ENCODE measurements around the gene CATSPERZ. TPM values are rescaled to one million over a fixed set of nuclear protein-coding genes. Genes with fewer than 3 reads are reported as not detected.
A peak's percentile ranks its signal among the peaks of the same experiment; 100 is the strongest.

Gene CATSPERZ
- total RNA-seq, 1 donor: not detected

- Histone ChIP-seq H3K4me1 (ENCODE audit: insufficient read depth, low read length) (peaks cover 3% of the 10 kb centered on the region), H4K20me1 (ENCODE audit: insufficient read depth, low read length) (no peaks in the 10 kb centered on the region), H3K79me2 (ENCODE audit: insufficient read depth, low read length) (no peaks in the 10 kb centered on the region), H3K4me3 (ENCODE audit: insufficient read depth, low read length) (no peak overlapping the region), H2AFZ (ENCODE audit: low read length) (no peak overlapping the region), H3K36me3 (ENCODE audit: insufficient read depth, low read length) (no peaks in the 10 kb centered on the region), H3K9me3 (ENCODE audit: low read depth, low read length) (no peaks in the 10 kb centered on the region), H3K27ac (ENCODE audit: low read depth, low read length) (no peak overlapping the region), H3K4me2 (ENCODE audit: insufficient read depth, low read length) (no peak overlapping the region), H3K27me3 (ENCODE audit: insufficient read depth, low read length) (no peaks in the 10 kb centered on the region)
- DNase-seq (ENCODE audit: insufficient read length, low spot score, missing footprints): no peak
- no peak for TF ChIP-seq CTCF (IDR thresholded peaks at IDR 0.05; ENCODE audit: extremely low read depth, low read depth, low read length)
Observed at GRCh38 chr11:64344787-64345186, 44.6 kb downstream of the CATSPERZ start.

DNA sequence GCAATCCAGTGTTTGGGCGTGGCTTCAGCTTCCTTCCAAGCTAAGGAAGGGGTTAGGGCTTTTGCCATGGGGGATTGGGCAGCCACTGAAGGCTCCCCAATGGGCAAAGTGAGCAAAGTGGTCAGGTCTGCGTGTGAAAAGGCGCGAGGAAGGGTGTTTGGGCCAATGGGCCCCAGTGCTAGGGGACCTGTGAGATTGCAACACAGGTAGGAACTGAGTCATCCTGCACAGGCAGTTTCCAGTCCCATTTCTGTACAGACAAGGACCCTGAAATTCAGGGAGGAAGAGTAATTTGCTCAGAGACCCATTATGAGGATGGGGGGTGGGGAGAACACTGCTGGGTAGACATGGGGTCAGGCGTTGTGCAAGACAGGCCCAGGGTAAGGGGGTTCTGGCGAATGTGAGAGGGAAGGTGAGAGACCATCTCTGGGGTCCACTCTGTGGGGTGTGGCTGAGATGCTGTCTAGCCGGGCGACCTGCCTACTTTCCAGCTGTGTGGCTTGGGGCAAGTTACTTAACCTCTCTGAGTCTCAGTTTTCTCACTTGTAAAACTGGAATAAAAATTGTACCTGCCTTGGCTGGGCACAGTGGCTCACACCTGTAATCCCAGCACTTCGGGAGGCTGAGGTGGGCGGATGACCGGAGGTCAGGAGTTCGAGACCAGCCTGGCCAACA, 47.2 kb downstream of the CATSPERZ start:
- Histone ChIP-seq H3K27me3 (ENCODE audit: insufficient read depth, low read length) (no peaks in the 10 kb centered on the region), H3K9me3 (ENCODE audit: low read depth, low read length) (no peaks in the 10 kb centered on the region), H3K4me3 (ENCODE audit: insufficient read depth, low read length) (no peak overlapping the region), H2AFZ (ENCODE audit: low read length) (no peak overlapping the region), H3K79me2 (ENCODE audit: insufficient read depth, low read length) (no peaks in the 10 kb centered on the region), H3K36me3 (ENCODE audit: insufficient read depth, low read length) (no peaks in the 10 kb centered on the region), H3K4me1 (ENCODE audit: insufficient read depth, low read length) (no peaks in the 10 kb centered on the region), H4K20me1 (ENCODE audit: insufficient read depth, low read length) (no peaks in the 10 kb centered on the region), H3K27ac (ENCODE audit: low read depth, low read length) (no peak overlapping the region), H3K4me2 (ENCODE audit: insufficient read depth, low read length) (no peak overlapping the region)
- TF ChIP-seq CTCF (IDR thresholded peaks at IDR 0.05; ENCODE audit: extremely low read depth, low read depth, low read length): no peak
- no peak for DNase-seq (ENCODE audit: insufficient read length, low spot score, missing footprints)

DNA sequence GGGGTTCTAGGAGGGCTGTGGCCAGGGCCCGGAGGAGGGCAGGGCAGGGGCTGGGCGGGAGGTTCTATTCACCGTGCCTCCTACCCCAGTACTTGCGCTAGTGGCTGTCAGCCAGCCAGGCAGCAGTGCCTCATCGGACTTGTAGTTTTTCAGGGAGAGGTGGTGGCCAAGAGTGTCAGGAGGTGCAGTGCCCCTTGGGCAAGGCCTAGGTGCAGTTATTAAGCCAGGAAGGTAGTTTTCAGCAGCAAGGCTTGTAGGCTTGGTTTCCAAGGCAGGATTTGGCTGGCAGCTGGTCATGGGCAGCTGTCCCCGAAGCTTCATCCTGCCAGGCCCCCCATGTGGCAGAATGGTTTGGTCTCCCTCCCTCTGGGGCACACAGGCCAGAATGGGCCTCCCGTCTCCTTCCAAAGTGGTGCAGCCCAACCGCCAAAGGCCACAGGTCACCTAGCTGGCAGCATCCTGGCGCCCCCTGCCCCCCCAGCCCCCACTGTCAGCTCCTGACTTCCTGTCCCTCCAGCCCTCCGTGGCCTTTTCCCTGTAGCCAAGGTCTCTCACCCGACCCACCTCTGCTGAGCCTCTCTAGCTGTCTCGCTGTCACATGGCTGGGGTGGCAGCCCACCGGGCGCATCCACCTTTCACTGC, 48.3 kb downstream of the CATSPERZ start:
- peak; percentile 77 for DNase-seq (ENCODE audit: insufficient read length, low spot score, missing footprints)
- TF ChIP-seq CTCF (IDR thresholded peaks at IDR 0.05; ENCODE audit: extremely low read depth, low read depth, low read length): no peak

GRCh38 chr11:64349025-64349387, 48.8 kb downstream of the CATSPERZ start:
- no peaks in the 10 kb centered on the region for H3K36me3 ChIP-seq (ENCODE audit: insufficient read depth, low read length)
- no peak overlapping the region for H2AFZ ChIP-seq (ENCODE audit: low read length)
- H3K4me3 ChIP-seq (ENCODE audit: insufficient read depth, low read length): no peak overlapping the region
- DNase-seq (ENCODE audit: insufficient read length, low spot score, missing footprints): no peak
- no peaks in the 10 kb centered on the region for H4K20me1 ChIP-seq (ENCODE audit: insufficient read depth, low read length)
- H3K27ac ChIP-seq (ENCODE audit: low read depth, low read length): no peak overlapping the region
- H3K79me2 ChIP-seq (ENCODE audit: insufficient read depth, low read length): no peaks in the 10 kb centered on the region
- no peaks in the 10 kb centered on the region for H3K4me1 ChIP-seq (ENCODE audit: insufficient read depth, low read length)
- H3K27me3 ChIP-seq (ENCODE audit: insufficient read depth, low read length): no peaks in the 10 kb centered on the region
- no peaks in the 10 kb centered on the region for H3K9me3 ChIP-seq (ENCODE audit: low read depth, low read length)
- no peak overlapping the region for H3K4me2 ChIP-seq (ENCODE audit: insufficient read depth, low read length)
- no peak for TF ChIP-seq CTCF (IDR thresholded peaks at IDR 0.05; ENCODE audit: extremely low read depth, low read depth, low read length)

More for the DNA sequence above, 48.3 kb downstream of the CATSPERZ start:
- Histone ChIP-seq H3K27me3 (ENCODE audit: insufficient read depth, low read length) (no peaks in the 10 kb centered on the region), H3K4me1 (ENCODE audit: insufficient read depth, low read length) (no peaks in the 10 kb centered on the region), H4K20me1 (ENCODE audit: insufficient read depth, low read length) (no peaks in the 10 kb centered on the region), H3K9me3 (ENCODE audit: low read depth, low read length) (no peaks in the 10 kb centered on the region), H3K36me3 (ENCODE audit: insufficient read depth, low read length) (no peaks in the 10 kb centered on the region), H3K4me2 (ENCODE audit: insufficient read depth, low read length) (no peak overlapping the region), H3K4me3 (ENCODE audit: insufficient read depth, low read length) (no peak overlapping the region), H2AFZ (ENCODE audit: low read length) (no peak overlapping the region), H3K27ac (ENCODE audit: low read depth, low read length) (no peak overlapping the region), H3K79me2 (ENCODE audit: insufficient read depth, low read length) (no peaks in the 10 kb centered on the region)

Measured in osteoblast (primary cell).